ENCODE measurements around the gene SNORC.

- TF ChIP-seq CTCF (IDR thresholded peaks at IDR 0.05) (no peak), POLR2A (IDR thresholded peaks at IDR 0.05) (no peak)
Observed at GRCh38 chr2:232908695-232909094, 38.6 kb downstream of the SNORC start.

All from tibial nerve (tissue), 3 donors.